Astrocyte (in vitro differentiated cells and primary cell): ENCODE measurements around the gene S100A6. TPM values are rescaled to one million over a fixed set of nuclear protein-coding genes. Genes with fewer than 3 reads are reported as not detected.

Source experiments
- DNase-seq: peaks from one replicate; pipeline ENCODE4 v3.0.0-alpha.2; 2010; ENCODE audit warnings: low read depth
- FAIRE-seq: peaks from 2 replicates; lab custom pipeline; 2011; peaks lifted over from hg19 to GRCh38; lab: Jason Lieb, UNC
- H2AFZ ChIP-seq: 2 replicates; pipeline ENCODE4 v1.6.0; 2012; ENCODE audit warnings: low read depth, low read length, inconsistent platforms
- H3K27ac ChIP-seq: 2 replicates; pipeline ENCODE4 v1.5.1; 2011; ENCODE audit warnings: low read depth, low read length, inconsistent platforms
- H3K27me3 ChIP-seq: 2 replicates; pipeline ENCODE4 v1.6.0; 2011; ENCODE audit warnings: low read length, inconsistent platforms; ENCODE audit not compliant: insufficient read depth
- H3K36me3 ChIP-seq: 2 replicates; pipeline ENCODE4 v1.5.1; 2011; ENCODE audit warnings: low read length, inconsistent platforms; ENCODE audit not compliant: insufficient read depth
- H3K4me1 ChIP-seq: 2 replicates; pipeline ENCODE4 v1.5.1; 2011; ENCODE audit warnings: low read length, inconsistent platforms; ENCODE audit not compliant: insufficient read depth
- H3K4me2 ChIP-seq: 2 replicates; pipeline ENCODE4 v1.6.0; 2012; ENCODE audit warnings: low read length, inconsistent platforms
- H3K4me3 ChIP-seq: 2 replicates; pipeline ENCODE4 v1.5.1; 2011; ENCODE audit warnings: low read depth, mild to moderate bottlenecking, low read length, inconsistent platforms; ENCODE audit not compliant: insufficient read depth
- H3K79me2 ChIP-seq: 2 replicates; pipeline ENCODE4 v1.6.0; 2012; ENCODE audit warnings: mild to moderate bottlenecking, low read length, inconsistent platforms; ENCODE audit not compliant: insufficient read depth
- H3K9ac ChIP-seq: 2 replicates; pipeline ENCODE4 v1.6.0; 2012; ENCODE audit warnings: mild to moderate bottlenecking, low read length, inconsistent platforms
- H3K9me3 ChIP-seq: 2 replicates; pipeline ENCODE4 v1.5.1; 2012; ENCODE audit warnings: low read depth, mild to moderate bottlenecking, low read length, inconsistent platforms; ENCODE audit not compliant: insufficient read depth
- H4K20me1 ChIP-seq: 2 replicates; pipeline ENCODE4 v1.6.0; 2012; ENCODE audit warnings: low read length, inconsistent platforms; ENCODE audit not compliant: insufficient read depth
- H3K27ac Mint-ChIP-seq: one replicate; pipeline ENCODE4 v1.8.0; 2021; ENCODE audit warnings: mild to moderate bottlenecking, mixed read lengths; ENCODE audit not compliant: unreplicated experiment
- H3K27me3 Mint-ChIP-seq: one replicate; pipeline ENCODE4 v1.8.0; 2021; ENCODE audit warnings: low read depth, mixed read lengths; ENCODE audit not compliant: unreplicated experiment
- H3K36me3 Mint-ChIP-seq: one replicate; pipeline ENCODE4 v1.8.0; 2021; ENCODE audit warnings: low read depth, mixed read lengths; ENCODE audit not compliant: unreplicated experiment
- H3K4me1 Mint-ChIP-seq: one replicate; pipeline ENCODE4 v1.8.0; 2021; ENCODE audit warnings: low read depth, mixed read lengths; ENCODE audit not compliant: unreplicated experiment
- H3K4me3 Mint-ChIP-seq: one replicate; pipeline ENCODE4 v1.8.0; 2021; ENCODE audit warnings: mild to moderate bottlenecking, moderate library complexity, mixed read lengths; ENCODE audit not compliant: unreplicated experiment
- H3K9me3 Mint-ChIP-seq: one replicate; pipeline ENCODE4 v1.8.0; 2021; ENCODE audit warnings: mild to moderate bottlenecking, mixed read lengths; ENCODE audit not compliant: unreplicated experiment
- CTCF ChIP-seq: IDR thresholded peaks from 2 replicates; pipeline ENCODE4 v1.5.1; 2011; ENCODE audit warnings: low read depth, mild to moderate bottlenecking, inconsistent platforms, low read length, moderate library complexity; ENCODE audit not compliant: insufficient read depth
- EZH2 ChIP-seq: IDR thresholded peaks from 2 replicates; pipeline ENCODE4 v1.6.1; 2012; ENCODE audit warnings: mild to moderate bottlenecking, low read length, inconsistent platforms; ENCODE audit not compliant: insufficient read depth
- total RNA-seq: library from RNA; stranded (reverse); gene quantifications from 2 replicates; pipeline ENCODE4 v1.2.1, GENCODE V29; 2021

The S100A6 gene
- total RNA-seq, 1 donor from 2014 or later = 125 TPM

- no peak overlapping the region for H3K27ac ChIP-seq
- no peak overlapping the region for H3K4me3 Mint-ChIP-seq
- DNase-seq (no peak), FAIRE-seq (no peak)
- H3K9ac ChIP-seq = no peak overlapping the region
- H4K20me1 ChIP-seq = no peaks in the 10 kb centered on the region
- H3K9me3 Mint-ChIP-seq = no peaks in the 10 kb centered on the region
- peaks cover 6% of the 10 kb centered on the region for H3K4me1 Mint-ChIP-seq
- peaks cover 14% of the 10 kb centered on the region for H3K4me1 ChIP-seq
- H3K27me3 Mint-ChIP-seq = peaks cover 8% of the 10 kb centered on the region
- H3K4me2 ChIP-seq = no peak overlapping the region
- H3K27ac Mint-ChIP-seq = peak overlapping the region; percentile 83
- H3K9me3 ChIP-seq = no peaks in the 10 kb centered on the region
- H2AFZ ChIP-seq = peak overlapping the region; percentile 12
- no peak for TF ChIP-seq CTCF
- no peak for TF ChIP-seq EZH2
- H3K4me3 ChIP-seq = no peak overlapping the region
- peaks cover 2% of the 10 kb centered on the region for H3K27me3 ChIP-seq
- no peaks in the 10 kb centered on the region for H3K36me3 ChIP-seq
- no peaks in the 10 kb centered on the region for H3K36me3 Mint-ChIP-seq
- no peaks in the 10 kb centered on the region for H3K79me2 ChIP-seq
These were observed 42.3 kb downstream of the S100A6 start for GRCh38 chr1:153493343-153493960.

GRCh38 chr1:153490272-153491051 is 45.3 kb downstream of the S100A6 start:
- peak overlapping the region; percentile 42 for H3K27ac Mint-ChIP-seq
- H3K27me3 Mint-ChIP-seq = peaks cover 16% of the 10 kb centered on the region
- TF ChIP-seq CTCF = no peak
- no peak for TF ChIP-seq EZH2
- peak overlapping the region; percentile 77 for H3K4me2 ChIP-seq
- H3K36me3 ChIP-seq = no peaks in the 10 kb centered on the region
- no peaks in the 10 kb centered on the region for H3K9me3 ChIP-seq
- no peak overlapping the region for H3K4me3 ChIP-seq
- H3K4me1 ChIP-seq = peaks cover 14% of the 10 kb centered on the region
- no peaks in the 10 kb centered on the region for H3K36me3 Mint-ChIP-seq
- H3K4me1 Mint-ChIP-seq = peaks cover 6% of the 10 kb centered on the region
- FAIRE-seq (no peak), DNase-seq (peak; percentile 96)
- H2AFZ ChIP-seq = peak overlapping the region; percentile 70
- H3K4me3 Mint-ChIP-seq = no peak overlapping the region
- H3K79me2 ChIP-seq = no peaks in the 10 kb centered on the region
- no peaks in the 10 kb centered on the region for H3K9me3 Mint-ChIP-seq
- peak overlapping the region; percentile 66 for H3K9ac ChIP-seq
- H4K20me1 ChIP-seq = no peaks in the 10 kb centered on the region
- no peaks in the 10 kb centered on the region for H3K27me3 ChIP-seq
- H3K27ac ChIP-seq = peak overlapping the region; percentile 85
